HepG2 (cell line): Measurements from ENCODE around the gene OR2M3. TPM values are rescaled to one million over a fixed set of nuclear protein-coding genes. Genes with fewer than 3 reads are reported as not detected.
"Not testable (repeated sequence)": the region's sequence is repeated elsewhere in the genome, so short reads cannot be mapped to it uniquely, and the experiment has no call there.

Experiments used
- ATAC-seq: fragments of 200-7000 bp; cut with Tn5 transposase; 3 replicates; pipeline ENCODE4 v1.9.1; 2020; ENCODE audit warnings: mild to moderate bottlenecking, moderate library complexity
- BruUV-seq: library from RNA; stranded (reverse); fragments of 400-500 nt; replicated peaks from 2 replicates; lab custom pipeline; 2021; lab: Mats Ljungman, UMichigan
- CTCF ChIA-PET: fragments of 300-600 bp; formaldehyde crosslinking; extraction: SDS; loops from one replicate; lab custom pipeline; 2021; ENCODE audit warnings: low total read pairs, inconsistent platforms, low intra/inter-chr PET ratio; lab: Yijun Ruan, JAX
- POLR2A ChIA-PET: fragments of 350-600 bp; sonication (Branson Sonifier 250); formaldehyde crosslinking; loops from one replicate; lab custom pipeline; 2020; ENCODE audit warnings: antibody characterized with exemption, inconsistent platforms; lab: Yijun Ruan, JAX
- DNase-seq: peaks from one replicate; pipeline ENCODE4 v3.0.0-alpha.2; 2015; ENCODE audit warnings: low spot score
- FAIRE-seq: peaks from 3 replicates; lab custom pipeline; 2011; peaks lifted over from hg19 to GRCh38; lab: Jason Lieb, UNC
- H2AFZ ChIP-seq: one replicate; pipeline ENCODE4 v1.6.1; 2011; ENCODE audit warnings: low read length, inconsistent platforms
- H3K27ac ChIP-seq: fragments of 300-600 bp; 3 replicates; pipeline ENCODE4 v1.8.0; 2011; ENCODE audit warnings: mixed run types, mild to moderate bottlenecking, mixed read lengths, low read length, inconsistent platforms; ENCODE audit not compliant: insufficient read depth; ENCODE audit errors: extremely low read length
- H3K27me3 ChIP-seq, 2 experiments: fragments of 200-600 bp in 1 of 2; 2 replicates in 1 of 2; 3 replicates in 1 of 2; pipeline versions ENCODE4 v1.6.0 to v1.8.0; 2011; ENCODE audit warnings: low read length in 2 of 2, mild to moderate bottlenecking in 2 of 2, moderate library complexity in 2 of 2, inconsistent platforms in 1 of 2; ENCODE audit not compliant: insufficient read depth in 2 of 2, control insufficient read depth in 1 of 2
- H3K36me3 ChIP-seq, 2 experiments: fragments of 200-600 bp in 1 of 2; replicated peaks in 1 of 2; 2 replicates in 1 of 2; 3 replicates in 1 of 2; pipeline versions ENCODE4 v1.5.1 to v1.8.0; 2011; ENCODE audit warnings: low read length in 2 of 2, inconsistent platforms in 1 of 2; ENCODE audit not compliant: insufficient read depth in 2 of 2, control insufficient read depth in 1 of 2
- H3K4me1 ChIP-seq: 2 replicates; pipeline ENCODE4 v1.5.1; 2012; ENCODE audit warnings: low read length, inconsistent platforms; ENCODE audit not compliant: insufficient read depth
- H3K4me2 ChIP-seq: 2 replicates; pipeline ENCODE4 v1.6.0; 2011; ENCODE audit warnings: low read depth, low read length, inconsistent platforms
- H3K4me3 ChIP-seq, 3 experiments: fragments of 200-600 bp in 1 of 3; sonication (generic), shearing (Covaris generic) in 1 of 3; replicated peaks in 1 of 3; 2 replicates each; pipeline ENCODE4 v1.5.1; 2011 to 2016; ENCODE audit warnings: low read length in 3 of 3, inconsistent platforms in 2 of 3, low read depth in 2 of 3, mild to moderate bottlenecking in 2 of 3, control low read depth in 1 of 3, mixed read lengths in 1 of 3; ENCODE audit not compliant: insufficient read depth in 1 of 3
- H3K79me2 ChIP-seq: one replicate; pipeline ENCODE4 v1.6.1; 2011; ENCODE audit warnings: low read length, inconsistent platforms; ENCODE audit not compliant: insufficient read depth
- H3K9ac ChIP-seq: 2 replicates; pipeline ENCODE4 v1.6.0; 2011; ENCODE audit warnings: mild to moderate bottlenecking, low read depth, low read length, inconsistent platforms; ENCODE audit not compliant: insufficient read depth
- H3K9me3 ChIP-seq: 2 replicates; pipeline ENCODE4 v1.5.1; 2012; ENCODE audit warnings: mild to moderate bottlenecking, low read length
- H4K20me1 ChIP-seq: 2 replicates; pipeline ENCODE4 v1.6.0; 2011; ENCODE audit warnings: inconsistent platforms, mild to moderate bottlenecking, low read length, moderate library complexity; ENCODE audit not compliant: insufficient read depth
- WGBS: methylation state at CpG from one replicate; pipeline ENCODE4 v1.1.6; 2017; ENCODE audit warnings: low lambda C conversion rate; 5-methylcytosine and 5-hydroxymethylcytosine counted together
- in situ Hi-C: cut with HindIII; loops from 2 replicates; pipeline ENCODE4 v1.10.0; 2017; ENCODE audit warnings: low pct_unique_long_range_greater_than_20kb; ENCODE audit not compliant: extremely low pct_ligation_motif_present
- intact Hi-C: fragments of 100-400 bp; cut with micrococcal nuclease; formaldehyde crosslinking; loops from one replicate; pipeline ENCODE4 v1.10.0; 2022; ENCODE audit not compliant: unreplicated experiment
- polyA plus RNA-seq, 8 experiments: library from polyadenylated mRNA; depleted of rRNA in 3 of 8; stranded (reverse) in 7 of 8; unstranded in 1 of 8; fragments of >200 nt; fragmentation: Illumina TruSeq in 4 of 8; extraction: Trizol in 4 of 8; gene quantifications; 2 replicates each; pipeline versions ENCODE4 v1.2.1 to v1.2.3, GENCODE V29; 2011 to 2016; ENCODE audit warnings: low read depth in 4 of 8, missing spikeins in 1 of 8, mixed read lengths in 1 of 8; ENCODE audit not compliant: insufficient read depth in 1 of 8
- total RNA-seq, 5 experiments: library from RNA; depleted of rRNA; stranded (reverse); fragments of >200 nt; fragmentation: Illumina TruSeq; extraction: Trizol; gene quantifications; 2 replicates each; pipeline ENCODE4 v1.2.3, GENCODE V29; 2016; ENCODE audit warnings: low read depth in 1 of 5

Gene OR2M3
- total and polyA plus RNA-seq, 2 of the 13 experiments (the other 11 are each of a cell fraction or from before 2014, with no cell fraction given), result not detected

DNA sequence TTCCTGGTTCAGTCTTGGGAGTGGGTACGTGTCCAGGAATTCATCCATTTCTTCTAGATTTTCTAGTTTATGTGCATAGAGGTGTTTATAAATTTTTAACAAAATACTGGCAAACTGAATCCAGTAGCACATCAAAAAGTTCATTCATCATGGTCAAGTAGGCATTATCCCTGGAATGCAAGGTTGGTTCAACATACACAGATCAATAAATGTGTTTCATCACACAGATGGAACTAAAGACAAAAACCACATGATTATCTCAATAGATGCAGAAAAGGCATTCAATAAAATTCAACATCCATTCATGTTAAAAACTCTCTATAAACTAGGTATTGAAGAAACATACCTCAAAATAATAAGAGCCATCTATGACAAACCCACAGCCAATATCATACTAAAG lies 62.2 kb downstream of the OR2M3 start:
- H4K20me1 ChIP-seq, H3K27me3 ChIP-seq, H3K27ac ChIP-seq, in situ Hi-C loops, H3K36me3 ChIP-seq, intact Hi-C loops, H3K4me2 ChIP-seq, ATAC-seq, H2AFZ ChIP-seq, H3K9ac ChIP-seq, POLR2A ChIA-PET, DNase-seq, H3K4me1 ChIP-seq, FAIRE-seq, H3K79me2 ChIP-seq, H3K4me3 ChIP-seq, CTCF ChIA-PET, BruUV-seq: not testable (repeated sequence)
- peaks cover 54% of the 10 kb centered on the region for H3K9me3 ChIP-seq
- 3% methylated on average over 1 of the region's 1 CpG for WGBS

Other genes with a start within 250 kb of the OR2M3 start
- gene OR2L8, start 248.4 kb upstream of the OR2M3 start, total RNA-seq (2016; rRNA removed; fragmentation: Illumina TruSeq; extraction: Trizol), result not detected in 2 replicates
- gene OR2L8, start 248.4 kb upstream of the OR2M3 start, polyA plus RNA-seq (2011; rRNA removed), result not detected in 2 replicates
- gene OR2AK2, start 232.0 kb upstream of the OR2M3 start, total RNA-seq (2016; rRNA removed; fragmentation: Illumina TruSeq; extraction: Trizol), result not detected in 2 replicates
- gene OR2AK2, start 232.0 kb upstream of the OR2M3 start, polyA plus RNA-seq (2011; rRNA removed), result not detected in 2 replicates
- not detected in 2 replicates for gene OR2L5, start 183.6 kb upstream of the OR2M3 start, total RNA-seq (2016; rRNA removed; fragmentation: Illumina TruSeq; extraction: Trizol)
- not detected in 2 replicates for gene OR2L5, start 183.6 kb upstream of the OR2M3 start, polyA plus RNA-seq (2011; rRNA removed)
- gene OR2L2, start 167.2 kb upstream of the OR2M3 start, total RNA-seq (2016; rRNA removed; fragmentation: Illumina TruSeq; extraction: Trizol), result not detected in 2 replicates
- not detected in 2 replicates for gene OR2L2, start 167.2 kb upstream of the OR2M3 start, polyA plus RNA-seq (2011; rRNA removed)
- gene OR2L3, start 150.4 kb upstream of the OR2M3 start, total RNA-seq (2016; rRNA removed; fragmentation: Illumina TruSeq; extraction: Trizol), result not detected in 2 replicates
- not detected in 2 replicates for gene OR2L3, start 150.4 kb upstream of the OR2M3 start, polyA plus RNA-seq (2011; rRNA removed)
- not detected in 2 replicates for gene OR2L13, start 102.1 kb upstream of the OR2M3 start, total RNA-seq (2016; rRNA removed; fragmentation: Illumina TruSeq; extraction: Trizol)
- not detected in 2 replicates for gene OR2L13, start 102.1 kb upstream of the OR2M3 start, polyA plus RNA-seq (2011; rRNA removed)
- not detected in 2 replicates for gene OR2M5, start 52.1 kb upstream of the OR2M3 start, total RNA-seq (2016; rRNA removed; fragmentation: Illumina TruSeq; extraction: Trizol)
- not detected in 2 replicates for gene OR2M5, start 52.1 kb upstream of the OR2M3 start, polyA plus RNA-seq (2011; rRNA removed)
- not detected in 2 replicates for gene OR2M2, start 22.4 kb upstream of the OR2M3 start, total RNA-seq (2016; rRNA removed; fragmentation: Illumina TruSeq; extraction: Trizol)
- gene OR2M2, start 22.4 kb upstream of the OR2M3 start, polyA plus RNA-seq (2011; rRNA removed), result not detected in 2 replicates
- not detected in 2 replicates for gene OR2M4, start 34.2 kb downstream of the OR2M3 start, total RNA-seq (2016; rRNA removed; fragmentation: Illumina TruSeq; extraction: Trizol)
- gene OR2M4, start 34.2 kb downstream of the OR2M3 start, polyA plus RNA-seq (2011; rRNA removed), result not detected in 2 replicates
- gene OR2T33, start 80.7 kb downstream of the OR2M3 start, total RNA-seq (2016; rRNA removed; fragmentation: Illumina TruSeq; extraction: Trizol), result not detected in 2 replicates
- gene OR2T33, start 80.7 kb downstream of the OR2M3 start, polyA plus RNA-seq (2011; rRNA removed), result not detected in 2 replicates
- gene OR2T12, start 106.2 kb downstream of the OR2M3 start, total RNA-seq (2016; rRNA removed; fragmentation: Illumina TruSeq; extraction: Trizol), result not detected in 2 replicates
- gene OR2T12, start 106.2 kb downstream of the OR2M3 start, polyA plus RNA-seq (2011; rRNA removed), result not detected in 2 replicates
- not detected in 2 replicates for gene OR2M7, start 127.3 kb downstream of the OR2M3 start, total RNA-seq (2016; rRNA removed; fragmentation: Illumina TruSeq; extraction: Trizol)
- not detected in 2 replicates for gene OR2M7, start 127.3 kb downstream of the OR2M3 start, polyA plus RNA-seq (2011; rRNA removed)
- gene OR14C36, start 151.5 kb downstream of the OR2M3 start, total RNA-seq (2016; rRNA removed; fragmentation: Illumina TruSeq; extraction: Trizol), result not detected in 2 replicates
- not detected in 2 replicates for gene OR14C36, start 151.5 kb downstream of the OR2M3 start, polyA plus RNA-seq (2011; rRNA removed)
- not detected in 2 replicates for gene OR2T4, start 164.4 kb downstream of the OR2M3 start, total RNA-seq (2016; rRNA removed; fragmentation: Illumina TruSeq; extraction: Trizol)
- not detected in 2 replicates for gene OR2T4, start 164.4 kb downstream of the OR2M3 start, polyA plus RNA-seq (2011; rRNA removed)
- not detected in 2 replicates for gene OR2T6, start 178.5 kb downstream of the OR2M3 start, total RNA-seq (2016; rRNA removed; fragmentation: Illumina TruSeq; extraction: Trizol)
- not detected in 2 replicates for gene OR2T6, start 178.5 kb downstream of the OR2M3 start, polyA plus RNA-seq (2011; rRNA removed)
- not detected in 2 replicates for gene OR2T1, start 205.8 kb downstream of the OR2M3 start, total RNA-seq (2016; rRNA removed; fragmentation: Illumina TruSeq; extraction: Trizol)
- not detected in 2 replicates for gene OR2T1, start 205.8 kb downstream of the OR2M3 start, polyA plus RNA-seq (2011; rRNA removed)
- gene OR2T2, start 248.4 kb downstream of the OR2M3 start, total RNA-seq (2016; rRNA removed; fragmentation: Illumina TruSeq; extraction: Trizol), result not detected in 2 replicates
- not detected in 2 replicates for gene OR2T2, start 248.4 kb downstream of the OR2M3 start, polyA plus RNA-seq (2011; rRNA removed)